ENCODE results near the gene NAA38.

The NAA38 gene

DNA sequence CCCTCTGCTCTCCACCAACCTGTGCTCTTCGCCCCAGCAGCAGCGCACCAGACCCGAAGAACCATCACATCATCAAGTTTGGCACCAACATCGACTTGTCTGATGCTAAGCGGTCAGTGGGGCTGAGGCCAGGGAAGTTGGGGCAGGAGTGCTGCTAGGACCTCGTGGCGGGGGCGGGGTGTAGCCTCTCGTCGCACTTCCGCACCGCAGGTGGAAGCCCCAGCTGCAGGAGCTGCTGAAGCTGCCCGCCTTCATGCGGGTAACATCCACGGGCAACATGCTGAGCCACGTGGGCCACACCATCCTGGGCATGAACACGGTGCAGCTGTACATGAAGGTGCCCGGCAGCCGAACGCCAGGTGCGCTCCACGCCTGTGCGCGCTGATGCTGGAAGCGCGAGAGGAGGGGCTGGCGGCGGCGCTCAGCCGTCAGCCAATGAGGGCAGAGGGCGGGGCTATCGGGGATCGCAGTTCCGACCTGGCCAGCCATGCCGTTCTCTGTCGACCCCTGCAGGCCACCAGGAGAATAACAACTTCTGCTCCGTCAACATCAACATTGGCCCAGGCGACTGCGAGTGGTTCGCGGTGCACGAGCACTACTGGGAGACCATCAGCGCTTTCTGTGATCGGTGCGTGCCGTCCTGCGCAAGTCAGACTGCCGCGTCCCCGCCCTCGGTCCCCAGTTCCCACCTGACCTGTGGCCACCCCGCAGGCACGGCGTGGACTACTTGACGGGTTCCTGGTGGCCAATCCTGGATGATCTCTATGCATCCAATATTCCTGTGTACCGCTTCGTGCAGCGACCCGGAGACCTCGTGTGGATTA, 5.7 kb downstream of the NAA38 start:
- DNase-seq = peak; percentile 88

- no peak for DNase-seq
Measured at GRCh38 chr17:7850701-7851437, 6.5 kb downstream of the NAA38 start.

GRCh38 chr17:7849751-7850504, 7.4 kb downstream of the NAA38 start:
- no peak for DNase-seq

DNA sequence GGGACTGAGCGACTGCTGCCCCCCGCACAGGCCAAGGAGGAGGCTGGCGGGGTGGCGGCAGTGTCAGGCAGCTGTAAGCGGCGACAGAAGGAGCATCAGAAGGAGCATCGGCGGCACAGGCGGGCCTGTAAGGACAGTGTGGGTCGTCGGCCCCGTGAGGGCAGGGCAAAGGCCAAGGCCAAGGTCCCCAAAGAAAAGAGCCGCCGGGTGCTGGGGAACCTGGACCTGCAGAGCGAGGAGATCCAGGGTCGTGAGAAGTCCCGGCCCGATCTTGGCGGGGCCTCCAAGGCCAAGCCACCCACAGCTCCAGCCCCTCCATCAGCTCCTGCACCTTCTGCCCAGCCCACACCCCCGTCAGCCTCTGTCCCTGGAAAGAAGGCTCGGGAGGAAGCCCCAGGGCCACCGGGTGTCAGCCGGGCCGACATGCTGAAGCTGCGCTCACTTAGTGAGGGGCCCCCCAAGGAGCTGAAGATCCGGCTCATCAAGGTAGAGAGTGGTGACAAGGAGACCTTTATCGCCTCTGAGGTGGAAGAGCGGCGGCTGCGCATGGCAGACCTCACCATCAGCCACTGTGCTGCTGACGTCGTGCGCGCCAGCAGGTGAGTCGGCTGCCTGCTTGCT, 8.1 kb downstream of the NAA38 start:
- no peak for DNase-seq

DNA sequence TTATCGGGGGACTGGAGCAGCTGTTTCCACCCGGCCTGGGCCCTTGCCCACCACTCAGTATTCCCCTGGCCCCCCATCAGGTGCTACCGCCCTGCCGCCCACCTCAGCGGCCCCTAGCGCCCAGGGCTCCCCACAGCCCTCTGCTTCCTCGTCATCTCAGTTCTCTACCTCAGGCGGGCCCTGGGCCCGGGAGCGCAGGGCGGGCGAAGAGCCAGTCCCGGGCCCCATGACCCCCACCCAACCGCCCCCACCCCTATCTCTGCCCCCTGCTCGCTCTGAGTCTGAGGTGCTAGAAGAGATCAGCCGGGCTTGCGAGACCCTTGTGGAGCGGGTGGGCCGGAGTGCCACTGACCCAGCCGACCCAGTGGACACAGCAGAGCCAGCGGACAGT, 8.6 kb downstream of the NAA38 start:
- no peak for DNase-seq

- DNase-seq = no peak
Measured at GRCh38 chr17:7848131-7848579, 9.2 kb downstream of the NAA38 start.

DNA sequence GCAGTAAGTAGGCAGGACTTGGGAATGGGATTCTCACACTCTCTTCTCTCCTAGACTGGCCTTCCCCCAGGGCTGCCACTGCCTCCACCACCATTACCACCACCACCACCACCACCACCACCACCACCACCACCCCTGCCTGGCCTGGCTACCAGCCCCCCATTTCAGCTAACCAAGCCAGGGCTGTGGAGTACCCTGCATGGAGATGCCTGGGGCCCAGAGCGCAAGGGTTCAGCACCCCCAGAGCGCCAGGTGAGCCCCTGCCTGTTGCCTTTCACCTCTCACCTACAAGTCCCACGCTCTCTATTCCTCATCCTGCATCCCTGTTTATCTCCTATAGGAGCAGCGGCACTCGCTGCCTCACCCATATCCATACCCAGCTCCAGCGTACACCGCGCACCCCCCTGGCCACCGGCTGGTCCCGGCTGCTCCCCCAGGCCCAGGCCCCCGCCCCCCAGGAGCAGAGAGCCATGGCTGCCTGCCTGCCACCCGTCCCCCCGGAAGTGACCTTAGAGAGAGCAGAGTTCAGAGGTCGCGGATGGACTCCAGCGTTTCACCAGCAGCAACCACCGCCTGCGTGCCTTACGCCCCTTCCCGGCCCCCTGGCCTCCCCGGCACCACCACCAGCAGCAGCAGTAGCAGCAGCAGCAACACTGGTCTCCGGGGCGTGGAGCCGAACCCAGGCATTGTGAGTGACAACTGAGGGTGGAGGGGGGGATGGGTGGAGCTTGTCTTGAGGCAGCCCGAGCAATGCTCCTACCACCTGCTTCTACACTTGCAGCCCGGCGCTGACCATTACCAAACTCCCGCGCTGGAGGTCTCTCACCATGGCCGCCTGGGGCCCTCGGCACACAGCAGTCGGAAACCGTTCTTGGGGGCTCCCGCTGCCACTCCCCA, 10.3 kb downstream of the NAA38 start:
- no peak for DNase-seq

DNA sequence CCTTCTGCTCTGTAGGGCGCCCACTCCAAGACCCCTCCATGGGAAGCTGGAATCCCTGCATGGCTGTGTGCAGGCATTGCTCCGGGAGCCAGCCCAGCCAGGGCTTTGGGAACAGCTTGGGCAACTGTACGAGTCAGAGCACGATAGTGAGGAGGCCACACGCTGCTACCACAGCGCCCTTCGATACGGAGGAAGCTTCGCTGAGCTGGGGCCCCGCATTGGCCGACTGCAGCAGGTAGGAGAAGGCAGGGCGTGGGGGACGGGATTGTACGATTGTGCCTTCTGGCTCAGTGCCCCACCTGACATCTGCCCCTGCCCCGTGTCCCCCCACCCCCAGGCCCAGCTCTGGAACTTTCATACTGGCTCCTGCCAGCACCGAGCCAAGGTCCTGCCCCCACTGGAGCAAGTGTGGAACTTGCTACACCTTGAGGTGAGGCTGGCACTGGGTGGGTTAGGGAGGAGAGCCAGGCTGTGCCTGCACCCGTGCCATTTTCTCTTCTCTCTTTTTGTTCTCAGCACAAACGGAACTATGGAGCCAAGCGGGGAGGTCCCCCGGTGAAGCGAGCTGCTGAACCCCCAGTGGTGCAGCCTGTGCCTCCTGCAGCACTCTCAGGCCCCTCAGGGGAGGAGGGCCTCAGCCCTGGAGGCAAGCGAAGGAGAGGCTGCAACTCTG, 11.2 kb downstream of the NAA38 start:
- no peak for DNase-seq

DNA sequence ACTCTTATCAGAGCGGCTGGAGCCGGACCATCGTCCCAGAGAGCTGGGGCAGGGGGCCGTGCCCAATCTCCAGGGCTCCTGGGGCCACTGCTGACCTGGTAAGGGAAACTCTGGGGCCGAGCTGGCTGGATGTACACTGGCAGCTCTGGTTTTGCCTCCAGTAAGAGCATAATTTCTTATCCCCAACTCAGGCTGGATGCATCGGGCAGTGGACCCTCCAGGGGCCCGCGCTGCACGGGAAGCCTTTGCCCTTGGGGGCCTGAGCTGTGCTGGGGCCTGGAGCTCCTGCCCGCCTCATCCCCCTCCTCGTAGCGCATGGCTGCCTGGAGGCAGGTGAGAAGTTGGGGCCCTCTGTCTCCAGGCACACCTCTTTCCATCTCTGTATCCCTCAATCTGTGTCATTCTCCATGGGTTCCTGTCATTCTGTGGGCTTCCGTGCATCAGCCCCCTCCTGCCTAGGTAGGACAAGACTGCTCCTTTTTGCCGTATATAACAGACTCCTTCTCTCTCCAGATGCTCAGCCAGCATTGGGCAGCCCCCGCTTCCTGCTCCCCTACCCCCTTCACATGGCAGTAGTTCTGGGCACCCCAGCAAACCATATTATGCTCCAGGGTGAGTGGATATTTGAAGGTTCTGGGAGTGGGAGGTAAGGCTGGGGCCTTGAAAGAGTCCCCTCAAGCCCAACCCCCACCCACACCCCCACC, 11.8 kb downstream of the NAA38 start:
- DNase-seq = no peak

GRCh38 chr17:7844292-7845154, 12.8 kb downstream of the NAA38 start:
- DNase-seq = peak; percentile 95

GRCh38 chr17:7843536-7844291, 13.6 kb downstream of the NAA38 start:
- DNase-seq = peak; percentile 75

- DNase-seq = no peak
Measured at GRCh38 chr17:7843257-7843535, 14.2 kb downstream of the NAA38 start.

DNA sequence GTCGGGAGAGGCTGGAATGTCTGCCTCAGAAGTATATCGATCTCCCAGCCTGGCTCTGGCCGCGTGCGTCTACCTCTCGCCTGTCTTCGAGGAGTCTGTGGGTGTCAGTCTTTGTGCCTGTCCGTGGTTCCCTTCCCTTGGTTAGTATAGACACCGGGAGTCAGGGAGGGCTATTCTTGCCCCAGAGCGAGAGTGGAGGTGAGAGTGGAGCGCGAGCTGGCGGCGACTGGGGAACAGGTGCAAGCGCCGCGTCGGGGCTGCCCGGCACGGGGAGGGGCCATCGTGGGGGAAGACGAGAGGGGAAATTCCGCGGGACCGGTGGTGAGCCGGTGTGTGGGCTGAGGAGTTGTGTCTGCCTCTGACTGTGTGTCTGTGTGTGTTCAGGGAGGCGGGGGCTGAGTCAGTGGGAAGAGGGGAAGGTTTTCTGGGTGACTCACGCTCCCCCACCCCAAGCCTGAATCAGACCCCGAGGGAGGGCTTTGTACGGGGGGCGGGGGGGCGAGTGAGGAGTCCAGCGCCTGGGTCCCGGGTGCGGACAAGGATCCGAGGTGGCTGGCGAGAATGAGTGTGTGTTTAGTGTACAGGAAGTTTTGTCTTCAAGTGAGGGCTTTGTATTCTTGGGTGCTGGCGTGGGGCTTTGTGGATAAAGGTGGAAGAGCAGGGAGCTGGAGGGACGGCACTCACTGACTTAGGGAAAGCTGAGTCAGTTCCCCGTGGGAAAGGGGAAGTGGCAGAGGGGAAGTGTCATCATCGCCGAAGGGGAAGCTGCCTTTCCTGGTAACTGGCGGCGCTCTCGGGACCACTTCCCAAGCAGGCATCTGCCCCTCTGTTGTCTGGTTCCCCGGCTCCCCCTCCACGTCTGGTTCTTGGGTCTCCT, 14.7 kb downstream of the NAA38 start:
- peak; percentile 47 for DNase-seq

DNA sequence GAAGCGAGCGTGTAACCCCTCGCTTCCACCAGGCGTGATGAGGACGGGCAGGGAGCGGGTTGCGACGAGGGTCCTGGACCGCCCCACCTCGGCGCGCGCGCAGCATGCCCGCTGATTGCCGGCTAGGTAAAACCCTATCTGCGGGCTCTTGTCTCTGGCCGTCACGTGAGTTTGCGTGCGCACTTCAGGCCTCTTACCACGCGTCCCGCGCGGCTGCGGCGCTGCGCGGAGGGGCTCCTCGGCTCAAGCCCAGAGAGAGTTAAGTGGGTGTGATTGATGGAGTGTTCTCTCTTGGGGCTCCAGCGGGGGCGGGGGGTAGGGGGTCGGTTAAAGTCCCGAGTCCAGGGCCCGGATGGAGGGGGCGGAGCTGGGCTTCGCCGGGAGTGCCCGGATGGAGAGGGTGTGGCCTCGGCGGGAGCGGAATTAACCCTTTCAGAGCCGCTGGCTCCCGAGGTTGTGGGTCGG, 15.4 kb downstream of the NAA38 start:
- peak; percentile 81 for DNase-seq

DNA sequence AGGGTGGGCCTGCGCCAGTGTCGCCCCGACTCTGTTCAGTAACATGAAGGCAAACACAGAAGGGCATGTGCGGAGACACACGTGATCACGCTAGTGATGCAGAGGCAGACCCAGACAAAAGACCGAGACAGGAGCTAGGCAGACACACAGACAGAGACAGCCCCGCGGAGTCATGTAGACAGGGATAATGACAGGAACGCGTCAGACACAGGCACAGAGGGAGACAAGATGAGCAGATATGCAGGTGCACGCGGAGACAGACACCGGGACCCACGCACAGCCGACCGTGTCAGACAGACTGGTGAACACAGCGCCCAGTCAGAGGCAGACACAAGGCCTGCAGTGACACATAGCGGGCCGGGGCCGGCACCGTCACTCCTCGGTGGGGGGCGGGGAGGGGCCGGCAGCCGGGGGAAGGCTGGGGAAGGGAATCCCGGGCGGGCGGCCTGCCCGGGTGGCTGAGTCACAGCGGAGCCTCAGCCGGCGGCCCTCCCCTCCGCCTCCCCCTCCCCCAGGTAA, 15.9 kb downstream of the NAA38 start:
- DNase-seq = peak; percentile 67

DNA sequence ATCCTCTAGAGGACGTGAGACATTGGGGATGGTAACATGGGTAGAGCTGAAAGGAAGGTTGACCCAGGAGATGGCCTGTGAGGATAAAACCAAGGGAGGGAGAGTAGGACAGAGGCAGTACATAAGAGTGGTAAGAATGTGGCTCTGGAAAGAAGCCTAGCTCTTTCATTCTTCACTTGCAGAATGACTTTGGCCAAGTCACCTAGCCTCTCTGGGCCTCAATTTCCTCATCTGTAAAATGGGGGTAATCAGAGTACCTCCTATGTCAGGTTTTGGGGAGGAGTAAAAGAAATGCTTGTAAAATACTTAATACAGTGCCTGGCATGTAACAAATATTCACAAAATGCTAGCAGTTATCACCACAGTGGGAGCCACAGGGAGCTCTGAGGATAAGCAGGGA, 16.5 kb downstream of the NAA38 start:
- DNase-seq = no peak

DNA sequence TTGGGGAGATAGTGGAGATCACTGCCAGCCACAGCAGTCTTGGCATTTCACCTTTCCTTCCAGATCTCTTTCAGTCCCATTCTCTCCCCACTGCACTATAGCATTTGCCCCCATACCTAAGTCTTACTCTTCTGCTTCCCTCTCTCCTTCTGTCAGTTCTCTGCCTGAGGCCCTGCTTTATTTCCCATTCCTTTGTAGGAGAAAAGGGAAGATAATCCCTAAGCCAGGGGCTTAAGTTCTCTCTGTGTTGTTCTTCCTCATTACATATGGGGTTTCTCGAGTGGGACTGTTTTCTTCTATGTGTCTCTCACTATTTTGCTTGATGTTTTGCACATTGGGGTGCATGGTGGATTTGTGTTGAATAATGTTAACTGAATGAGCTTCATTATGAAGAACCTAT, 16.9 kb downstream of the NAA38 start:
- no peak for DNase-seq

- peak; percentile 81 for DNase-seq
Measured at GRCh38 chr17:7839876-7840261, 17.5 kb downstream of the NAA38 start.
